B cell (primary cell): ENCODE results near the gene USH1G. TPM values are rescaled to one million over a fixed set of nuclear protein-coding genes. Genes with fewer than 3 reads are reported as not detected.

ENCODE experiments used
- ATAC-seq: fragments of 200-7000 bp; cut with Tn5 transposase; one replicate; pipeline ENCODE4 v1.10.0; 2021; ENCODE audit warnings: low read depth, mild to moderate bottlenecking, moderate number of reproducible peaks, moderate library complexity
- CTCF ChIA-PET: fragments of 350-600 bp; sonication (Branson Sonifier 250); formaldehyde crosslinking; loops from one replicate; lab custom pipeline; 2021; ENCODE audit warnings: antibody characterized with exemption, inconsistent platforms; lab: Charles Lee
- POLR2A ChIA-PET: fragments of 350-600 bp; sonication (Branson Sonifier 250); formaldehyde crosslinking; loops from one replicate; lab custom pipeline; 2021; ENCODE audit warnings: antibody characterized with exemption; lab: Charles Lee
- DNase-seq: peaks from one replicate; pipeline ENCODE4 v3.0.0; 2013
- H2AFZ ChIP-seq: 2 replicates; pipeline ENCODE4 v1.6.1; 2012; ENCODE audit warnings: mild to moderate bottlenecking, low read depth, low read length; ENCODE audit not compliant: insufficient read depth, poor library complexity, severe bottlenecking
- H3K27ac ChIP-seq, 2 donors: 1 replicate in 1 of 2; 2 replicates in 1 of 2; pipeline ENCODE4 v1.5.1; 2012 to 2013; ENCODE audit warnings: low read length in 2 of 2, mild to moderate bottlenecking in 2 of 2, moderate library complexity in 1 of 2
- H3K27me3 ChIP-seq, 4 experiments: fragments of 200-600 bp in 1 of 4; sonication (generic) in 1 of 4; replicated peaks in 1 of 4; 1 replicate in 2 of 4; 2 replicates in 2 of 4; pipeline versions ENCODE4 v1.6.1 to v1.7.0; 2013 to 2016; ENCODE audit warnings: low read length in 3 of 4, mild to moderate bottlenecking in 2 of 4, mixed read lengths in 1 of 4, moderate library complexity in 1 of 4; ENCODE audit not compliant: insufficient read depth in 4 of 4, control insufficient read depth in 3 of 4; ENCODE audit errors: control extremely low read depth in 1 of 4
- H3K36me3 ChIP-seq, 2 experiments: replicated peaks in 1 of 2; 1 replicate in 1 of 2; 2 replicates in 1 of 2; pipeline versions ENCODE4 v1.6.1 to v1.7.1; 2013; ENCODE audit warnings: low read length in 1 of 2; ENCODE audit not compliant: insufficient read depth in 2 of 2, control insufficient read depth in 1 of 2; ENCODE audit errors: control extremely low read depth in 1 of 2, extremely low read depth in 1 of 2
- H3K4me1 ChIP-seq, 2 donors: fragments of 200-600 bp in 1 of 2; sonication (generic) in 1 of 2; 1 replicate in 1 of 2; 2 replicates in 1 of 2; pipeline versions ENCODE4 v1.5.1 to v1.6.1; 2013 to 2017; ENCODE audit warnings: low read length in 2 of 2; ENCODE audit not compliant: control insufficient read depth in 2 of 2, insufficient read depth in 2 of 2
- H3K4me2 ChIP-seq: replicated peaks from 2 replicates; pipeline ENCODE3; 2012; ENCODE audit warnings: mild to moderate bottlenecking, low read depth, low read length; ENCODE audit not compliant: poor library complexity, severe bottlenecking
- H3K4me3 ChIP-seq, 5 experiments: fragments of 200-600 bp in 1 of 5; sonication (generic) in 1 of 5; 1 replicate in 3 of 5; 2 replicates in 2 of 5; pipeline versions ENCODE4 v1.5.1 to v1.7.0; 2011 to 2016; ENCODE audit warnings: low read length in 4 of 5, mild to moderate bottlenecking in 4 of 5, low read depth in 2 of 5, control low read depth in 1 of 5, moderate library complexity in 1 of 5; ENCODE audit not compliant: insufficient read depth in 1 of 5; ENCODE audit errors: control extremely low read depth in 1 of 5, extremely low read depth in 1 of 5
- H3K79me2 ChIP-seq: fragments of 200-600 bp; sonication (generic); one replicate; pipeline ENCODE4 v1.6.0; 2016; ENCODE audit warnings: low read length; ENCODE audit not compliant: control insufficient read depth, insufficient read depth
- H3K9ac ChIP-seq: fragments of 200-600 bp; sonication (generic); 2 replicates; pipeline ENCODE4 v1.6.1; 2017; ENCODE audit warnings: mild to moderate bottlenecking, low read length, moderate library complexity
- H3K9me3 ChIP-seq, 3 donors: one replicate each; pipeline versions ENCODE4 v1.6.1 to v1.7.1; 2013; ENCODE audit warnings: low read length in 2 of 3; ENCODE audit not compliant: control insufficient read depth in 2 of 3, insufficient read depth in 1 of 3; ENCODE audit errors: control extremely low read depth in 1 of 3
- H4K20me1 ChIP-seq: 2 replicates; pipeline ENCODE4 v1.6.0; 2012; ENCODE audit warnings: mild to moderate bottlenecking, low read length; ENCODE audit not compliant: insufficient read depth, control insufficient read depth, poor library complexity, severe bottlenecking
- H3K27ac Mint-ChIP-seq: one replicate; pipeline ENCODE4 v1.8.0; 2021; ENCODE audit warnings: mixed read lengths
- H3K27me3 Mint-ChIP-seq: one replicate; pipeline ENCODE4 v1.8.0; 2021; ENCODE audit warnings: mixed read lengths
- H3K4me1 Mint-ChIP-seq: one replicate; pipeline ENCODE4 v1.8.0; 2021; ENCODE audit warnings: mixed read lengths
- H3K4me3 Mint-ChIP-seq: one replicate; pipeline ENCODE4 v1.8.0; 2021; ENCODE audit warnings: mixed read lengths
- H3K9me3 Mint-ChIP-seq: one replicate; pipeline ENCODE4 v1.8.0; 2022; ENCODE audit warnings: mixed read lengths; ENCODE audit not compliant: insufficient read depth
- CTCF ChIP-seq: fragments of 200-600 bp; IDR thresholded peaks from one replicate; pipeline ENCODE4 v1.8.0; 2022; ENCODE audit warnings: antibody characterized with exemption, mild to moderate bottlenecking
- EZH2 ChIP-seq: IDR thresholded peaks from 2 replicates; pipeline ENCODE4 v1.6.1; 2012; ENCODE audit warnings: borderline replicate concordance, low read depth, mild to moderate bottlenecking, moderate library complexity, low read length; ENCODE audit not compliant: insufficient read depth, poor library complexity, severe bottlenecking
- WGBS: methylation state at CpG from one replicate; pipeline ENCODE4 v1.1.5; 2013; ENCODE audit warnings: missing lambda C conversion rate; ENCODE audit not compliant: insufficient coverage; 5-methylcytosine and 5-hydroxymethylcytosine counted together
- intact Hi-C: fragments of 100-400 bp; cut with micrococcal nuclease; formaldehyde crosslinking; loops from one replicate; pipeline ENCODE4 v1.10.0; 2022
- polyA plus RNA-seq: library from polyadenylated mRNA; depleted of rRNA; stranded (reverse); fragments of >200 nt; gene quantifications from 2 replicates; pipeline ENCODE4 v1.2.3, GENCODE V29; 2012
- total RNA-seq, 2 donors: library from RNA; stranded (reverse); fragments of 120-200 nt in 1 of 2; gene quantifications; 1 replicate in 1 of 2; 2 replicates in 1 of 2; pipeline versions ENCODE4 v1.2.3 to v1.2.4, GENCODE V29; 2013 to 2022

USH1G gene
- total and polyA plus RNA-seq, 2 donors (not counting 1 experiment from before 2014, with no cell fraction given): not detected

GRCh38 chr17:74938194-74938950 lies 15.3 kb upstream of the USH1G start:
- ATAC-seq: no peak
- ChIA-PET POLR2A (no interaction called here), CTCF (interaction anchor here (1.6 kb wide), 1 partner anchor 24 kb away, joined by 4 read pairs; no protein-coding TSS in a partner anchor)
- no peaks in the 10 kb centered on the region for H3K4me1 Mint-ChIP-seq
- WGBS: 92% methylated on average over 8 of the region's 8 CpGs
- Histone ChIP-seq H3K27me3 (peaks cover 0 to 60% (median 14%) of the 10 kb centered on the region in 4 experiments), H3K27ac (no peak overlapping the region), H3K36me3 (no peaks in the 10 kb centered on the region), H3K9me3 (peaks cover 0 to 2% (median 0%) of the 10 kb centered on the region in 3 donors), H2AFZ (no peak overlapping the region), H3K9ac (no peak overlapping the region), H4K20me1 (no peaks in the 10 kb centered on the region), H3K4me2 (no peak overlapping the region), H3K4me3 (no peak overlapping the region), H3K79me2 (no peaks in the 10 kb centered on the region), H3K4me1 (no peaks in the 10 kb centered on the region)
- no peak for TF ChIP-seq CTCF
- no peak overlapping the region for H3K27ac Mint-ChIP-seq
- peaks cover 55% of the 10 kb centered on the region for H3K27me3 Mint-ChIP-seq
- intact Hi-C loops: no loop called here
- H3K9me3 Mint-ChIP-seq: no peaks in the 10 kb centered on the region
- no peak for DNase-seq
- no peak overlapping the region for H3K4me3 Mint-ChIP-seq

GRCh38 chr17:74937064-74938051 lies 14.3 kb upstream of the USH1G start:
- ChIA-PET CTCF (no interaction called here), POLR2A (no interaction called here)
- WGBS: 27% methylated on average over 5 of the region's 11 CpGs
- no peaks in the 10 kb centered on the region for H3K4me1 Mint-ChIP-seq
- no peak overlapping the region for H3K4me2 ChIP-seq
- TF ChIP-seq EZH2 (no peak), CTCF (no peak)
- H3K9me3 Mint-ChIP-seq: no peaks in the 10 kb centered on the region
- H2AFZ ChIP-seq: no peak overlapping the region
- no peaks in the 10 kb centered on the region for H3K79me2 ChIP-seq
- H3K9ac ChIP-seq: no peak overlapping the region
- intact Hi-C loops: no loop called here
- H3K27me3 ChIP-seq: peaks cover 0 to 58% (median 14%) of the 10 kb centered on the region in 4 experiments
- no peaks in the 10 kb centered on the region for H3K36me3 ChIP-seq
- H4K20me1 ChIP-seq: no peaks in the 10 kb centered on the region
- no peak overlapping the region for H3K27ac Mint-ChIP-seq
- peaks cover 0 to 2% (median 0%) of the 10 kb centered on the region in 3 donors for H3K9me3 ChIP-seq
- no peaks in the 10 kb centered on the region for H3K4me1 ChIP-seq
- no peak for ATAC-seq
- H3K27me3 Mint-ChIP-seq: peaks cover 58% of the 10 kb centered on the region
- H3K27ac ChIP-seq: no peak overlapping the region
- no peak overlapping the region for H3K4me3 ChIP-seq
- no peak overlapping the region for H3K4me3 Mint-ChIP-seq
- no peak for DNase-seq
